ENCODE data around the gene GPR108.

GPR108 gene

GRCh38 chr19:6723738-6724137 is 13.6 kb downstream of the GPR108 start:
- no peak for TF ChIP-seq CTCF (IDR thresholded peaks at IDR 0.05; ENCODE audit: control insufficient read depth, insufficient read depth, low read depth, low read length, missing control alignments)
- no peak overlapping the region for H3K4me3 ChIP-seq (ENCODE audit: control insufficient read depth, low read depth, low read length)
- no peak for DNase-seq (ENCODE audit: low read depth)

GRCh38 chr19:6723108-6723618 is 14.2 kb downstream of the GPR108 start:
- DNase-seq (ENCODE audit: low read depth): no peak
- no peak overlapping the region for H3K4me3 ChIP-seq (ENCODE audit: control insufficient read depth, low read depth, low read length)
- TF ChIP-seq CTCF (IDR thresholded peaks at IDR 0.05; ENCODE audit: control insufficient read depth, insufficient read depth, low read depth, low read length, missing control alignments): no peak

- no peak for DNase-seq (ENCODE audit: low read depth)
- no peak for TF ChIP-seq CTCF (IDR thresholded peaks at IDR 0.05; ENCODE audit: control insufficient read depth, insufficient read depth, low read depth, low read length, missing control alignments)
Measured at GRCh38 chr19:6721773-6722172, 15.6 kb downstream of the GPR108 start.

GRCh38 chr19:6721138-6721474 is 16.3 kb downstream of the GPR108 start:
- TF ChIP-seq CTCF (IDR thresholded peaks at IDR 0.05; ENCODE audit: control insufficient read depth, insufficient read depth, low read depth, low read length, missing control alignments): no peak

More at GRCh38 chr19:6721773-6722172, 15.6 kb downstream of the GPR108 start:
- no peak overlapping the region for H3K4me3 ChIP-seq (ENCODE audit: control insufficient read depth, low read depth, low read length)

GRCh38 chr19:6720369-6721137 is 16.8 kb downstream of the GPR108 start, which contains the start of gene C3:
Gene C3, minus strand, starts transcription at chr19:6720650. Its CDS starts 61 bp downstream, at chr19:6720589.
- DNase-seq (ENCODE audit: low read depth): no peak
- no peak for TF ChIP-seq CTCF (IDR thresholded peaks at IDR 0.05; ENCODE audit: control insufficient read depth, insufficient read depth, low read depth, low read length, missing control alignments)
- H3K4me3 ChIP-seq (ENCODE audit: control insufficient read depth, low read depth, low read length): no peak within 1 kb of the TSS

More at GRCh38 chr19:6721138-6721474, 16.3 kb downstream of the GPR108 start:
- no peak overlapping the region for H3K4me3 ChIP-seq (ENCODE audit: control insufficient read depth, low read depth, low read length)
- no peak for DNase-seq (ENCODE audit: low read depth)

GRCh38 chr19:6719992-6720368 is 17.4 kb downstream of the GPR108 start:
- no peak for TF ChIP-seq CTCF (IDR thresholded peaks at IDR 0.05; ENCODE audit: control insufficient read depth, insufficient read depth, low read depth, low read length, missing control alignments)
- no peak overlapping the region for H3K4me3 ChIP-seq (ENCODE audit: control insufficient read depth, low read depth, low read length)
- DNase-seq (ENCODE audit: low read depth): no peak

Data from AG09309 (cell line).